PC-9 (cell line): Measurements from ENCODE around the gene CKAP4.

Source experiments
- CTCF ChIP-seq: fragments of 200-600 bp; sonication (generic); conservative IDR thresholded peaks from 2 replicates; pipeline ENCODE4 v1.6.1; 2017; ENCODE audit warnings: mixed run types, antibody characterized with exemption, mild to moderate bottlenecking, moderate library complexity
- EZH2 ChIP-seq: fragments of 200-600 bp; sonication (generic); IDR thresholded peaks from 2 replicates; pipeline ENCODE4 v1.8.0; 2017; ENCODE audit warnings: antibody characterized with exemption, low read depth

DNA sequence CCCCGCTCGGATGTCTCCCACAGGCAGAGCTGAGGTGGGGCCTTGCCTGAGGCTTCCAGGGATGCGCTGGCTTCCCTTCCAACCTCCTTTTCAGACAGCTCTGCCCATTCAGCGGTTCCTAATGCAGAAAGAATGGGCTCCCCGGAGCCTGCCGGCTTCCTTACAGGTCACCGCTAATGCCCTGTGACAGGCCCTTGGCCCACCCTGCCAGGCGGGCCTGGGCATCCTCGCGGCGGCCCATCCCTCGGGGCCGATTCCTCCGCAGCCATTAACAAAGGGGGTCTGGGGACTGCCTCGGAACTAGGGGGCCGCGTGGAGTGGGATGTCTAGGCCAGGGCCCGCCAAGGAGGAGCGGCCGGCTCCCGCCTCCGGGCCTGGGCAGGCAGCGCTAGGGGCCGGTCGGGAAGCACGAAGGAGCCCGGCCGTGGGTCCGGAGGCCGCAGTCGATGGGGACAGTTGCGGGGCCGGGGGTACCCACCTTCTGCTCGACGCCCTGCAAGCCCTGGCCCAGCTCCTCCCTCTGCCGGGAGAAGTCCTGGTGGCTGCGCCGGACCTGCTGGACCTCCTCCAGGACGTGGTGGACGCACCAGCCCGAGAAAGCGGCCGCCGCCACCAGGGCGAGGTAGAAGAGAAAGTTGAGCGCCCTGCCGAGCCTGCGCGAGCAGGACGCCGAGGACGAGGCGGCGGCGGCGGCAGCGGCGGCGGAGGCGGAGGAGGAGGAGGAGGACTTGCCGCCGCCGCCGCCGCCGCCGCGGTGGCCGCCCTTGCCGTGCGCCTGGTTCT lies 738 bp downstream of the CKAP4 start:
- TF ChIP-seq CTCF, result no peak
- no peak for TF ChIP-seq EZH2
